CD4-positive, CD25-positive, alpha-beta regulatory T cell (primary cell): ENCODE results near the gene RADIL. TPM values are rescaled to one million over a fixed set of nuclear protein-coding genes. Genes with fewer than 3 reads are reported as not detected.
A peak's percentile ranks its signal among the peaks of the same experiment; 100 is the strongest.

ENCODE experiments used
- ATAC-seq, 2 donors: fragments of 150-1000 bp; cut with Tn5 transposase; one replicate each; pipeline ENCODE4 v1.10.0; 2021; ENCODE audit warnings: low read depth in 2 of 2, moderate number of reproducible peaks in 2 of 2, moderate library complexity in 1 of 2
- DNase-seq, 3 donors: peaks; one replicate each; pipeline versions ENCODE4 v3.0.0 to v3.0.0-alpha.2; 2012 to 2022; ENCODE audit warnings: mixed read lengths in 1 of 3
- H3K27ac ChIP-seq: one replicate; pipeline ENCODE4 v1.7.0; 2013; ENCODE audit warnings: mild to moderate bottlenecking, low read length; ENCODE audit not compliant: insufficient read depth, poor library complexity, severe bottlenecking
- H3K27me3 ChIP-seq: one replicate; pipeline ENCODE4 v1.7.0; 2013; ENCODE audit warnings: low read length; ENCODE audit not compliant: control insufficient read depth, insufficient read depth
- H3K36me3 ChIP-seq: one replicate; pipeline ENCODE4 v1.7.0; 2013; ENCODE audit warnings: mild to moderate bottlenecking, low read length, moderate library complexity; ENCODE audit not compliant: control insufficient read depth, insufficient read depth
- H3K4me1 ChIP-seq: 2 replicates; pipeline ENCODE4 v1.7.0; 2013; ENCODE audit warnings: mild to moderate bottlenecking, low read length; ENCODE audit not compliant: insufficient read depth, control insufficient read depth, poor library complexity, severe bottlenecking
- H3K4me3 ChIP-seq: one replicate; pipeline ENCODE4 v1.7.0; 2013; ENCODE audit warnings: low read depth, mild to moderate bottlenecking, low read length, moderate library complexity
- H3K9me3 ChIP-seq, 2 experiments: 1 replicate in 1 of 2; 2 replicates in 1 of 2; pipeline ENCODE4 v1.7.0; 2013; ENCODE audit warnings: low read length in 2 of 2, mild to moderate bottlenecking in 1 of 2, moderate library complexity in 1 of 2; ENCODE audit not compliant: control insufficient read depth in 2 of 2
- H3K27ac Mint-ChIP-seq, 3 donors: one replicate each; pipeline ENCODE4 v1.8.0; 2020 to 2022; ENCODE audit warnings: mild to moderate bottlenecking in 3 of 3, mixed read lengths in 3 of 3, moderate library complexity in 2 of 3
- H3K27me3 Mint-ChIP-seq: one replicate; pipeline ENCODE4 v1.8.0; 2022; ENCODE audit warnings: mild to moderate bottlenecking, mixed read lengths
- H3K36me3 Mint-ChIP-seq: one replicate; pipeline ENCODE4 v1.8.0; 2020; ENCODE audit warnings: mixed read lengths
- H3K4me1 Mint-ChIP-seq, 4 donors: one replicate each; pipeline ENCODE4 v1.8.0; 2020 to 2022; ENCODE audit warnings: mixed read lengths in 4 of 4, mild to moderate bottlenecking in 1 of 4
- H3K4me3 Mint-ChIP-seq, 4 donors: one replicate each; pipeline ENCODE4 v1.8.0; 2020 to 2022; ENCODE audit warnings: mild to moderate bottlenecking in 4 of 4, mixed read lengths in 4 of 4, moderate library complexity in 3 of 4
- H3K9me3 Mint-ChIP-seq, 7 donors: one replicate each; pipeline ENCODE4 v1.8.0; 2020 to 2022; ENCODE audit warnings: mixed read lengths in 7 of 7, mild to moderate bottlenecking in 3 of 7, moderate library complexity in 2 of 7
- polyA plus RNA-seq, 4 donors: library from polyadenylated mRNA; unstranded; fragments of 300-500 nt; fragmentation: Illumina TruSeq; gene quantifications; one replicate each; pipeline ENCODE4 v1.2.3, GENCODE V29; 2021
- total RNA-seq: library from RNA; stranded (reverse); gene quantifications from one replicate; pipeline ENCODE4 v1.2.3, GENCODE V29; 2022

Gene RADIL
- total and polyA plus RNA-seq, 5 donors from 2014 or later: not detected

GRCh38 chr7:4828720-4829383 lies 54.7 kb downstream of the RADIL start:
- no peaks in the 10 kb centered on the region for H3K27me3 ChIP-seq
- Mint-ChIP-seq H3K27me3 (peaks cover 6% of the 10 kb centered on the region), H3K27ac (no peak overlapping the region), H3K4me1 (no peaks in the 10 kb centered on the region), H3K4me3 (no peak overlapping the region), H3K9me3 (peaks cover 0 to 2% (median 0%) of the 10 kb centered on the region in 7 donors), H3K36me3 (no peaks in the 10 kb centered on the region)
- H3K4me3 ChIP-seq: no peak overlapping the region
- no peak overlapping the region for H3K27ac ChIP-seq
- ATAC-seq (no peak), DNase-seq (no peak)
- no peaks in the 10 kb centered on the region for H3K4me1 ChIP-seq
- H3K36me3 ChIP-seq: no peaks in the 10 kb centered on the region
- H3K9me3 ChIP-seq: no peaks in the 10 kb centered on the region

- Mint-ChIP-seq H3K4me1 (no peaks in the 10 kb centered on the region), H3K27ac (no peak overlapping the region), H3K4me3 (peak overlapping the region in 1 of 4 donors; percentile 58), H3K9me3 (peaks cover 0 to 2% (median 0%) of the 10 kb centered on the region in 7 donors), H3K36me3 (no peaks in the 10 kb centered on the region), H3K27me3 (peaks cover 6% of the 10 kb centered on the region)
- DNase-seq (no peak), ATAC-seq (no peak)
- Histone ChIP-seq H3K27me3 (no peaks in the 10 kb centered on the region), H3K4me1 (no peaks in the 10 kb centered on the region), H3K36me3 (no peaks in the 10 kb centered on the region), H3K27ac (no peak overlapping the region), H3K9me3 (no peaks in the 10 kb centered on the region), H3K4me3 (no peak overlapping the region)
These were observed 58.4 kb downstream of the RADIL start for GRCh38 chr7:4825081-4825480.

- H3K36me3 Mint-ChIP-seq: no peaks in the 10 kb centered on the region
These were observed 59.3 kb downstream of the RADIL start for GRCh38 chr7:4824120-4824775.

GRCh38 chr7:4823441-4824119 lies 59.9 kb downstream of the RADIL start:
- Histone ChIP-seq H3K4me3 (no peak overlapping the region), H3K36me3 (no peaks in the 10 kb centered on the region), H3K9me3 (no peaks in the 10 kb centered on the region), H3K4me1 (no peaks in the 10 kb centered on the region), H3K27me3 (no peaks in the 10 kb centered on the region), H3K27ac (no peak overlapping the region)
- ATAC-seq (no peak), DNase-seq (no peak)
- Mint-ChIP-seq H3K27me3 (peaks cover 6% of the 10 kb centered on the region), H3K9me3 (no peaks in the 10 kb centered on the region), H3K4me3 (no peak overlapping the region), H3K36me3 (no peaks in the 10 kb centered on the region), H3K27ac (no peak overlapping the region), H3K4me1 (no peaks in the 10 kb centered on the region)

More at GRCh38 chr7:4824120-4824775, 59.3 kb downstream of the RADIL start:
- no peaks in the 10 kb centered on the region for H3K9me3 ChIP-seq
- no peaks in the 10 kb centered on the region for H3K36me3 ChIP-seq
- Mint-ChIP-seq H3K27me3 (peaks cover 6% of the 10 kb centered on the region), H3K4me1 (no peaks in the 10 kb centered on the region), H3K27ac (no peak overlapping the region), H3K4me3 (no peak overlapping the region), H3K9me3 (peaks cover 0 to 2% (median 0%) of the 10 kb centered on the region in 7 donors)
- ATAC-seq (no peak), DNase-seq (no peak)
- no peak overlapping the region for H3K27ac ChIP-seq
- H3K4me3 ChIP-seq: no peak overlapping the region
- no peaks in the 10 kb centered on the region for H3K27me3 ChIP-seq
- no peaks in the 10 kb centered on the region for H3K4me1 ChIP-seq

- no peak overlapping the region for H3K4me3 ChIP-seq
- no peaks in the 10 kb centered on the region for H3K36me3 Mint-ChIP-seq
- no peaks in the 10 kb centered on the region for H3K27me3 ChIP-seq
- DNase-seq (no peak), ATAC-seq (no peak)
- H3K27ac Mint-ChIP-seq: no peak overlapping the region
- H3K9me3 Mint-ChIP-seq: no peaks in the 10 kb centered on the region
- H3K36me3 ChIP-seq: no peaks in the 10 kb centered on the region
- H3K27me3 Mint-ChIP-seq: peaks cover 6% of the 10 kb centered on the region
- no peaks in the 10 kb centered on the region for H3K9me3 ChIP-seq
- no peaks in the 10 kb centered on the region for H3K4me1 Mint-ChIP-seq
- no peaks in the 10 kb centered on the region for H3K4me1 ChIP-seq
- no peak overlapping the region for H3K4me3 Mint-ChIP-seq
- no peak overlapping the region for H3K27ac ChIP-seq
These were observed 60.8 kb downstream of the RADIL start for GRCh38 chr7:4822677-4823076.

GRCh38 chr7:4820967-4821471 lies 62.5 kb downstream of the RADIL start:
- Mint-ChIP-seq H3K4me3 (no peak overlapping the region), H3K27ac (no peak overlapping the region), H3K9me3 (no peaks in the 10 kb centered on the region), H3K4me1 (no peaks in the 10 kb centered on the region), H3K27me3 (no peaks in the 10 kb centered on the region), H3K36me3 (no peaks in the 10 kb centered on the region)
- ATAC-seq (no peak), DNase-seq (no peak)
- no peaks in the 10 kb centered on the region for H3K27me3 ChIP-seq
- H3K27ac ChIP-seq: no peak overlapping the region
- H3K36me3 ChIP-seq: no peaks in the 10 kb centered on the region
- H3K9me3 ChIP-seq: no peaks in the 10 kb centered on the region
- no peaks in the 10 kb centered on the region for H3K4me1 ChIP-seq
- no peak overlapping the region for H3K4me3 ChIP-seq

- Mint-ChIP-seq H3K4me3 (no peak overlapping the region), H3K9me3 (no peaks in the 10 kb centered on the region), H3K4me1 (no peaks in the 10 kb centered on the region), H3K27ac (no peak overlapping the region), H3K36me3 (no peaks in the 10 kb centered on the region), H3K27me3 (no peaks in the 10 kb centered on the region)
- no peaks in the 10 kb centered on the region for H3K36me3 ChIP-seq
- no peaks in the 10 kb centered on the region for H3K9me3 ChIP-seq
- H3K27ac ChIP-seq: no peak overlapping the region
- no peak for ATAC-seq
- no peaks in the 10 kb centered on the region for H3K27me3 ChIP-seq
- DNase-seq: no peak
- H3K4me1 ChIP-seq: no peaks in the 10 kb centered on the region
- H3K4me3 ChIP-seq: no peak overlapping the region
These were observed 63.0 kb downstream of the RADIL start for GRCh38 chr7:4820405-4820966.
